ENCODE measurements around the gene ATF7IP2.

- no peak for TF ChIP-seq GLIS3 (CRISPR knock-in tag; IDR thresholded peaks at IDR 0.05)
- TF ChIP-seq CSDC2 (CRISPR knock-in tag; IDR thresholded peaks at IDR 0.05) = no peak
- TF ChIP-seq ZFP3 (CRISPR knock-in tag; IDR thresholded peaks at IDR 0.05) = no peak
- no peak for TF ChIP-seq POU6F1 (CRISPR knock-in tag; IDR thresholded peaks at IDR 0.05; ENCODE audit: borderline replicate concordance, low read depth)
Measured at GRCh38 chr16:10447289-10447688, 61.4 kb downstream of the ATF7IP2 start.
